Hematopoietic multipotent progenitor cell treated with erythropoietin and hydrocortisone succinate and interleukin-3 and kit ligand, for 6 days (in vitro differentiated cells): ENCODE data around the gene AMOTL1.
"Not testable (repeated sequence)": the region's sequence is repeated elsewhere in the genome, so short reads cannot be mapped to it uniquely, and the experiment has no call there.

Experiments
- DNase-seq: peaks from one replicate; pipeline ENCODE4 v3.0.0-alpha.2; 2015

The AMOTL1 gene

GRCh38 chr11:94884376-94884775 is 116.2 kb downstream of the AMOTL1 start:
- peak; percentile 36 for DNase-seq

GRCh38 chr11:94885133-94885532 is 117.0 kb downstream of the AMOTL1 start:
- no peak for DNase-seq

DNA sequence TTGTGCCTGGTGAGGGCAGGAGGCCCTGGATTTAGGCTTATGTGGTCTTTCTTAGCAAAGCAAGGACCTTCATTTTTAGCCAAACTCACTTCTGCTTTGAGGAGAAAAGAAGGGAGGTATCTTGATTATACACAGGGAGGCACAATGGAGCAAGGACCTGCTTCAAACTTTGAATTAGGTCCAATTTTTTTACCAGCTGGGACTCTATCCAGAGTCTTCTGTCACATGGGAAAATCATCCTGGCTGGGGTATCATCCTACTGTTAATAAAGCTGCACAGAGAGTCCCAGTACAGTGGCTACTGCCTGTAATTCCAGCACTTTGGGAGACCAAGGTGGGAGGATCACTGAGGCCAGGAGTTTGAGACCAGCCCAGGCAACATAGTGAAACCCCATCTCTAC is 117.4 kb downstream of the AMOTL1 start:
- no peak for DNase-seq

DNA sequence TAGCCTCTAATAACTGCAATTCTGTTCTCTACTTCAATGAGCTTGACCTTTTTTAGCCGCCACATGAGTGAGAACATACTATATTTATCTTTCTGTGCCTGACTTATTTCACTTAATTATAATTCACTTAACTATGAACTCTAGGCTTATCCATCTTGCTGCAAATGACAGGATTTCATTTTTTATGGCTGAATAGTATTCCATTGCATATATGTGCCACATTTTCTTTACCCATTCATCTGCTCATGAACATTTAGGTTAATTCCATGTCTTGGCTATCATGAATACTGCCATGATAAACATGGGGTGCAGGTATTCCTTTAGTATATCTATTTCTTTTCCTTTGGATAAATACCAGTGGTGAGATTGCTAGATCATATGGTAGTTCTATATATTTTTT is 120.0 kb downstream of the AMOTL1 start:
- DNase-seq = no peak

GRCh38 chr11:94895451-94895850 is 127.3 kb downstream of the AMOTL1 start:
- no peak for DNase-seq

GRCh38 chr11:94895971-94896370 is 127.8 kb downstream of the AMOTL1 start:
- DNase-seq = no peak

DNA sequence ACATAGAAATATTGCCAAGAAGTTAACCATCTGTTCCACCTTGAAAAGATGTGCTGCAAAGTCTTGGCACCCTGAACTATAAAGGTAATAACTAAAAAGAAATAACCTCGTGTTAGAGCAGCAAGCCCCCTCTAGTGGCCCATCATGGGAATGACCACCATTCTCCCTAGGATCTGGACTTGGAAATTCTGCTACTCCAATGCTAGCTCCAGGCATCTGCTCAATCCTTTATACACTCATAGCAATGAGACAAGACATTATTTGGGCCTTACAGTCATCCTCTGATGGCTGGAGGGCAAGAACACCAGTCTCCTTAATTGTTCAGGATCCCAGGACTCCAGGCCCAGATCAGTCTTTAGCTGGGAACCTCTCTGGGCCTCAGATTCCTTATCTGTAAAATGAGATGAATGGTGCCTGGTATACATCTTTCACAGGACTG is 129.2 kb downstream of the AMOTL1 start:
- peak; percentile 74 for DNase-seq

- no peak for DNase-seq
Measured at GRCh38 chr11:94907226-94907625, 139.1 kb downstream of the AMOTL1 start.

- no peak for DNase-seq
Measured at GRCh38 chr11:94909371-94909820, 141.2 kb downstream of the AMOTL1 start.

GRCh38 chr11:94910270-94910669 is 142.1 kb downstream of the AMOTL1 start:
- no peak for DNase-seq

- no peak for DNase-seq
Measured at GRCh38 chr11:94910779-94911178, 142.6 kb downstream of the AMOTL1 start.

DNA sequence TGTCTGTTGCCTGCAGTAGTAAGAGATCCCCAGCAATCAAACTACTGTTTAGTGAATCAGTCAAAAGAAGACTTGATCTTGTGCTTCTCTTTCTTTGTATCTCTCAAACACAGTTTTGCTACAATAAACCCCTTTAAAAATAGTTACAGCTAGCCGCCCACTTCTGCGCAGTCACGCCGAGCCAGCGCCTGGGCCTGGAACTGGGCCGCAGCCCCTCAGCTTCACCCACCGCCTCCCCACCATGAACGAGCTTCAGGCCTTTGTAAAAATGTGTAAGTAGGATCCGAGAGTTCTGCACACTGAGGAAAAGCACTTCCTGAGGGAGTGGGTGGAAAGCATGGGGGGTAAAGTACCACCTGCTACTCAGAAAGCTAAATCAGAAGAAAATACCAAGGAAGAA is 144.7 kb downstream of the AMOTL1 start:
- DNase-seq = no peak

- not testable (repeated sequence) for DNase-seq
Measured at GRCh38 chr11:94913718-94914394, 145.7 kb downstream of the AMOTL1 start.

- no peak for DNase-seq
Measured at GRCh38 chr11:94920311-94920710, 152.2 kb downstream of the AMOTL1 start.

DNA sequence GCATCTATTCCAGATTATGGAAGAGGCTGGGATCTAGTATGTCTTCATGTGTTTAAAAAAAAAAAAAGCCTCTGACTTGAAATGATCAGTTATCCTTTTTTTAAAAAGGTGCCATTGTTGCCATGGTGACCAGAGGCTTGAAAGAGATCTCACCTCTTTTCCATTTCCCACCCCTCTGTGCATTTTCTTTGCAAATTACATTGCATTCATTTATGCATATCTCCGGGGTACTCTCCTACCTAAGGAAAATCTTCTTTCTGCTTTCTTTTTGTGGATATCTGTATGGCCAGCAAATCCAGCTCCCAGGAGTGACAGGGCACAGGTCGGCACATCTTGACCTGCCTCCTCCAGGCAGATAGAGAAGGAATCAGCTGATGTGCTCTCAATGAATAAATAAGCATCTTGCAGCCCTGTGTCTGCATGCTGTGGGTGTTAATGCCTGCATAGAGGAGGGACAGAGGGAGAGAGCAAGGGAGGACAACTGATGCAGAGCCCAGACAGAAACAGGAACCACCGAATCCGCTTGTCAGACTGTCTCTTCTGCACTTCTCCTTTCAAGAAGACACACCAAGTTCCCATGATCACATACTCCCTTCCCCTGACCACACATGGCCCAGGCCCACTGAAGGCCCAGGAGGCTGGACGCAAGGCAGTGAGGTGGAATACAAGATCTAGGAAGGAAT is 154.3 kb downstream of the AMOTL1 start:
- DNase-seq = peak; percentile 27

DNA sequence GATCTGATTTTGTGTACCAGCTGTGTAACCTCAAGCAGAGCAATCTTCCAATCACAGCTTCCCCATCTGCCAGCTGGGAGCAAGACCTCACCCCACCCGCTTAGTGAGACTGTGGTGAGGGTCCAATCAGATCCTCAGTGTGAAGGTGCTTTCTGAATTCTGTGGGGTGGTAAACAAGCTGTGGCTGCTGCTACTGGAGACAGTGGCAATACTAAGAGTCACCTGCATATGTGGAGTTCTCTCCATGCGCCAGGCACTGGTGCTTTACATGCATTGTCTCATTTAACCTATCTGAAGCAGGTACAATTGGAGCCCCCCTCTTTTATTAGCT is 154.8 kb downstream of the AMOTL1 start:
- DNase-seq = no peak

DNA sequence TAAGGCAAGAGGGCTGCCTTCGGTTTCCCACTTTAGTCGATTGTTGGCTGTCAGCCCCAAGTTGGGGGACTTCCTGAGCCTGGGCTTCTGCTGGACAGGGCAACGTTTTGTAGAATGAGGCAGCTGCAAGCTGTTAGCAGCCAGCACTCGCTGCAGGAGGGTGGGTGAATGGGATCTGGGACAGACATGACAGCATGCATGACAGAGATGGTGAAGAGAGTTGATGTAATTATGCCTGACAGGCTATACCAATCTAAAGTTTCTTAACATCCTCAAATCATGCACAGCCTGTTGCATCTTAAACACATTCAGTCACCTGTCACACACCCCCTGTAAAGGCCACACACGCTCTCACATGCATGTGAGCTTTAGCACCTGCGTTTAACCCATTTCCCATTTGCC is 156.0 kb downstream of the AMOTL1 start:
- no peak for DNase-seq

DNA sequence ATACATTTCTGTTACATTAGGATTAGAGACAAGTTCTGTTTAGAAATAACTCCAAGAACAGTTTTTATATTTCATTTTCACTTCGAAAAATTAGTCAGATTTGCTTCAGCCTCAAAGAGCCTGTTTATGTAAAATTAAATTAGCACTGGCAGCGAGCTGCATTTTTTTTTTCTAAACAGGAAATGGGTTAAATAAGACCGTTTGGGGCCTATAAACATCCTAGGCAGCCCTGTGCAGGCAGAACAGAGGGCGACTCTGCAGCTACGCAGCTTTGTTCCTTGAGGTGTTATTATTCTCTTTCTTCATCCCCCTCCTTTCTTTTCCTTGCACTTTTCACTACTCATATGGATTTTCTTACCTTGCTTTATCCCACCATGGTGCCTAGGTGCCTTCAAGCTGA is 156.5 kb downstream of the AMOTL1 start:
- DNase-seq = no peak

DNA sequence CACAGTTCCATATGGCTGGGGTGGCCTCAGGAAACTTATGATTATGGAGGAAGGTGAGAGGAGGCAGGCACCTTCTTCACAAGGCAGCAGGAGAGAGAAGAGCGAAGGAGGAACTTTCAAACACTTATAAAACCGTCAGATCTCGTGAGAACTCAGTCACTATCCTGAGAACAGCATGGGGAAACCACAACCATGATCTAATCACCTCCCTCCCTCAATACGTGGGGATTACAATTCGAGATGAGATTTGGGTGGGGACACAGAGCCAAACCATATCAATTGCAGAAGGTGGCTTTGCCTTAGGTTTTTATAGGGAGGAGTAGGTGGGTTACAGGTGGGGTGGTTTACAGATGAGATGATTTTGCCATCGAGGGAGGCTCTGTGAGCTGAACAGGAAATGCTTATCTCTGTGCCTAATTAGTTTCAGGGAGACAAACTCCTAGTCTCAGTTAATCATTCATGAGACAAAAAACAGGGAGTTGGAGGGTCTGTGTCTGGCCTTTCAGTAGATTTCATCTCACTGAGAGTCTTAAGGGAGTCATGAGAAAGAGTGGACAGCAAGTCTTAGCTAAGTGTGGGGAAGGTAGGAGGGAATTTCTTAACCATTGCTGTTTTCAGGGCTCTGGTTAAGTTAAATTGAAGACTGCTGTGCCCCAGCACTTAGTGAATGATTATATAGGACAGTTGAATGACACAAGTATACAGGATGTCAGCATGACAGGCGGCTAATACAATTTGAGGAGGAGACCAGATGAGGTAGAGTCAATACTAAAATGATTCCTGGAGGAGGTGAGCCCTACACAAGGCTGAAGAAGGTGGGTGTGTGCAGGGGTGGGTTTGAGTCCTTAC is 157.5 kb downstream of the AMOTL1 start:
- no peak for DNase-seq

- DNase-seq = no peak
Measured at GRCh38 chr11:94926271-94926625, 158.1 kb downstream of the AMOTL1 start.
